ENCODE results near the gene ZC3H4. TPM values are rescaled to one million over a fixed set of nuclear protein-coding genes. Genes with fewer than 3 reads are reported as not detected.

Gene ZC3H4
- total RNA-seq, 1 experiment from 2014 or later: 105 TPM

DNA sequence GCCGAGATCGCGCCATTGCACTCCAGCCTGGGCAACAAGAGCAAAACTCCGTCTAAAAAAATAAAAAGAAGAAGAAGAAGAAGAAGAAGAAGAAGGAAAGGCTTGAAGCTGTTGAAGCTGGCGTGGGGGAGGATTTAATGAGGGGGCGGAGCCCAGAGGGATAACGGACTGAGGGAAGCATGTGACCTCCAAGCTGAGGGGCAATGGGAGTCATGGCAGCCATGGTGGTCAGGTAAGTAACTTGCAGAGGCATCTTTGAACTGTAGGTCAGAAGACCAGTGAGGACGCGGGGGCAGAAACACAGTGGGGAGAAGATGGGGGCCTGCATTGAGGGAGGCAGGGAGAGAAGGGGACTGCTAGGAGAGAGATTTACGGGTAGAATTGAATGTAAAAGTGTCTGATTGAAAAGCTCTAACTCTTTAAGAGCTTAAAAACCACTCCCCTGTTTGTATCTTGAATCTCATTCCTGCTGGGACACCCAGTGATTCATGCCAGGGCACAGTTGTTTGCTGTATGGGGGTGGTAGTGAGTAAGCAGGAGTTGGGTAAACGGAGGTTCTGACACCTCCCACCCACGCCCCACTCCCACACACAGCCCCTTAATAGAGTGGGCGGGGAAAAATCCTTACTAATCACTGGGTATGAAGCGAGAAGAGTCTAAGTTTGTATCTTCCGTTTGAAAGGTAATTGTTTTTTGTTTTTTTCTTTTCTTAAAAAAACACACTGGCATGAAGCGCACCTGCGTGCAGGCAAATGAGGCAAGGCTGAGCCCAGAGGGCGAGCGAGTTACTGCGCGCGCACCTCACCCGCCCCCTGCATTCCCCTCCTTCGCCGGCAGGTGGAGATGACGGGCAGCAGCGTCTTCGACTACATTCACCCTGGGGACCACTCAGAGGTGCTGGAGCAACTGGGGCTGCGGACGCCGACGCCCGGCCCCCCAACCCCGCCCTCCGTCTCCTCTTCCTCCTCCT is 78.2 kb downstream of the ZC3H4 start:
- no peaks in the 10 kb centered on the region; a peak in 1 of 5 replicates for H3K9me3 Mint-ChIP-seq
- H3K27me3 Mint-ChIP-seq (ENCODE audit: low read depth): peaks cover 19% of the 10 kb centered on the region
- H3K27ac Mint-ChIP-seq: peak overlapping the region; percentile 78 to 97 (median 94); a peak in 5 of 7 replicates
- no peak overlapping the region for H3K56ac ChIP-seq (ENCODE audit: insufficient read length, low read depth, low read length)
- H2BK15ac ChIP-seq (ENCODE audit: low read depth, low read length): no peak overlapping the region
- H3K4me3 Mint-ChIP-seq: peak overlapping the region; percentile 71 to 87
- no peak overlapping the region for H2AFZ ChIP-seq (ENCODE audit: low read length)
- no peak overlapping the region for H2BK120ac ChIP-seq (ENCODE audit: low read depth, low read length, poor library complexity, severe bottlenecking)
- TF ChIP-seq, protein P1, sequence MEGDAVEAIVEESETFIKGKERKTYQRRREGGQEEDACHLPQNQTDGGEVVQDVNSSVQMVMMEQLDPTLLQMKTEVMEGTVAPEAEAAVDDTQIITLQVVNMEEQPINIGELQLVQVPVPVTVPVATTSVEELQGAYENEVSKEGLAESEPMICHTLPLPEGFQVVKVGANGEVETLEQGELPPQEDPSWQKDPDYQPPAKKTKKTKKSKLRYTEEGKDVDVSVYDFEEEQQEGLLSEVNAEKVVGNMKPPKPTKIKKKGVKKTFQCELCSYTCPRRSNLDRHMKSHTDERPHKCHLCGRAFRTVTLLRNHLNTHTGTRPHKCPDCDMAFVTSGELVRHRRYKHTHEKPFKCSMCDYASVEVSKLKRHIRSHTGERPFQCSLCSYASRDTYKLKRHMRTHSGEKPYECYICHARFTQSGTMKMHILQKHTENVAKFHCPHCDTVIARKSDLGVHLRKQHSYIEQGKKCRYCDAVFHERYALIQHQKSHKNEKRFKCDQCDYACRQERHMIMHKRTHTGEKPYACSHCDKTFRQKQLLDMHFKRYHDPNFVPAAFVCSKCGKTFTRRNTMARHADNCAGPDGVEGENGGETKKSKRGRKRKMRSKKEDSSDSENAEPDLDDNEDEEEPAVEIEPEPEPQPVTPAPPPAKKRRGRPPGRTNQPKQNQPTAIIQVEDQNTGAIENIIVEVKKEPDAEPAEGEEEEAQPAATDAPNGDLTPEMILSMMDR (conservative IDR thresholded peaks at IDR 0.05): peak; percentile 94
- no peaks in the 10 kb centered on the region for H3K79me2 ChIP-seq (ENCODE audit: insufficient read depth, low read length)
- H4K8ac ChIP-seq (replicated peaks; ENCODE audit: insufficient read length, low read depth, low read length): no peak overlapping the region
- H2AK5ac ChIP-seq (ENCODE audit: insufficient read length, low read length): no peak overlapping the region
- peaks cover 11% of the 10 kb centered on the region for H3K23me2 ChIP-seq (ENCODE audit: insufficient read length, low read depth, low read length, poor library complexity, severe bottlenecking)
- no peaks in the 10 kb centered on the region for H3K79me1 ChIP-seq (ENCODE audit: insufficient read depth, low read depth, low read length, poor library complexity, severe bottlenecking)
- H2BK12ac ChIP-seq (ENCODE audit: insufficient read length, low read depth, low read length): no peak overlapping the region
- peaks cover 19 to 26% of the 10 kb centered on the region in 2 experiments for H3K4me1 Mint-ChIP-seq
- no peak overlapping the region for H3K18ac ChIP-seq (ENCODE audit: insufficient read length, low read depth, low read length)
- H3K27ac ChIP-seq (ENCODE audit: insufficient read length, low read depth, low read length): no peak overlapping the region
- H3K27me3 ChIP-seq (ENCODE audit: insufficient read depth, low read length): no peaks in the 10 kb centered on the region
- no peak overlapping the region for H2BK20ac ChIP-seq (ENCODE audit: low read depth, low read length, poor library complexity, severe bottlenecking)
- H3K9ac ChIP-seq (ENCODE audit: extremely low read depth, insufficient read length, low read length): no peak overlapping the region
- no peaks in the 10 kb centered on the region for H4K20me1 ChIP-seq (ENCODE audit: control insufficient read depth, insufficient read depth, insufficient read length)
- no peak overlapping the region for H4K5ac ChIP-seq (ENCODE audit: insufficient read length, low read depth, low read length)
- H3K14ac ChIP-seq (ENCODE audit: insufficient read depth, low read length): no peak overlapping the region
- H4K91ac ChIP-seq (ENCODE audit: insufficient read length, low read depth, low read length): no peak overlapping the region
- WGBS (ENCODE audit: extremely low coverage, insufficient read length, low lambda C conversion rate): no CpG with 5 or more reads among the region's 35 CpGs
- H3K36me3 Mint-ChIP-seq (ENCODE audit: insufficient read depth in 1 of 3, low read depth in 3 of 3): peaks cover 0 to 4% (median 0%) of the 10 kb centered on the region in 3 experiments; a peak in 3 of 7 replicates
- H3K4ac ChIP-seq (ENCODE audit: low read depth, low read length): no peak overlapping the region
- peaks cover 2% of the 10 kb centered on the region; the same call in 1 of the 2 replicates for H3K4me1 ChIP-seq (ENCODE audit: insufficient read depth, low read length)
- H3T11ph ChIP-seq (ENCODE audit: low read length): no peak overlapping the region
- H3K23ac ChIP-seq (ENCODE audit: insufficient read length, low read depth, low read length): no peak overlapping the region
- peak; percentile 93 for DNase-seq
- no peak overlapping the region for H2BK5ac ChIP-seq (ENCODE audit: insufficient read length, low read length)
- no peaks in the 10 kb centered on the region for H3K9me3 ChIP-seq (ENCODE audit: control insufficient read depth, low read depth, low read length)
- H3K4me2 ChIP-seq (ENCODE audit: insufficient read depth, insufficient read length, low read length): peak overlapping the region; percentile 43

All from H9 (cell line).